Measurements from ENCODE around the gene ZNF837.

Gene ZNF837

GRCh38 chr19:58330458-58330857 lies 50.4 kb downstream of the ZNF837 start:
- no peaks in the 10 kb centered on the region for H3K9me3 ChIP-seq
- DNase-seq = no peak
- peaks cover 8% of the 10 kb centered on the region for H3K36me3 ChIP-seq
- H3K4me3 ChIP-seq (ENCODE audit: low read depth, low read length) = no peak overlapping the region
- no peak for TF ChIP-seq CTCF (IDR thresholded peaks at IDR 0.05; ENCODE audit: low read depth, low read length)
- H3K27me3 ChIP-seq = no peaks in the 10 kb centered on the region
- H3K4me1 ChIP-seq = no peaks in the 10 kb centered on the region; the same call in 1 of the 2 replicates

GRCh38 chr19:58328999-58329398 lies 51.8 kb downstream of the ZNF837 start:
- H3K36me3 ChIP-seq = no peaks in the 10 kb centered on the region
- H3K27me3 ChIP-seq = no peaks in the 10 kb centered on the region
- peak; percentile 52 for DNase-seq
- no peak overlapping the region for H3K4me3 ChIP-seq (ENCODE audit: low read depth, low read length)
- no peaks in the 10 kb centered on the region for H3K9me3 ChIP-seq
- no peaks in the 10 kb centered on the region; the same call in 1 of the 2 replicates for H3K4me1 ChIP-seq
- peak; percentile 54 for TF ChIP-seq CTCF (IDR thresholded peaks at IDR 0.05; ENCODE audit: low read depth, low read length)

- DNase-seq = peak; percentile 98
Measured at GRCh38 chr19:58326914-58327726, 53.7 kb downstream of the ZNF837 start, which contains the start of gene ZSCAN22. Gene ZSCAN22 (plus strand): TSS chr19:58326994. CDS start chr19:58334803, 7,809 bp downstream.

GRCh38 chr19:58326501-58326913 lies 54.3 kb downstream of the ZNF837 start:
- Histone ChIP-seq H3K4me1 (no peaks in the 10 kb centered on the region; the same call in 1 of the 2 replicates), H3K4me3 (ENCODE audit: low read depth, low read length) (peak overlapping the region; percentile 93), H3K27me3 (no peaks in the 10 kb centered on the region), H3K36me3 (peaks cover 3% of the 10 kb centered on the region; the same call in 1 of the 2 replicates), H3K9me3 (no peaks in the 10 kb centered on the region)
- no peak for TF ChIP-seq CTCF (IDR thresholded peaks at IDR 0.05; ENCODE audit: low read depth, low read length)
- no peak for DNase-seq

More at GRCh38 chr19:58326914-58327726, 53.7 kb downstream of the ZNF837 start, which contains the start of gene ZSCAN22:
- Histone ChIP-seq H3K9me3 (no peaks in the 10 kb centered on the region), H3K27me3 (no peaks in the 10 kb centered on the region), H3K36me3 (no peaks in the 10 kb centered on the region), H3K4me3 (ENCODE audit: low read depth, low read length) (peak within 1 kb of the TSS; percentile 93), H3K4me1 (no peaks in the 10 kb centered on the region; the same call in 1 of the 2 replicates)
- no peak for TF ChIP-seq CTCF (IDR thresholded peaks at IDR 0.05; ENCODE audit: low read depth, low read length)

GRCh38 chr19:58325311-58326022 lies 55.4 kb downstream of the ZNF837 start:
- TF ChIP-seq CTCF (IDR thresholded peaks at IDR 0.05; ENCODE audit: low read depth, low read length) = no peak
- Histone ChIP-seq H3K4me1 (no peaks in the 10 kb centered on the region; the same call in 1 of the 2 replicates), H3K27me3 (no peaks in the 10 kb centered on the region), H3K9me3 (no peaks in the 10 kb centered on the region), H3K36me3 (peaks cover 3% of the 10 kb centered on the region; the same call in 1 of the 2 replicates), H3K4me3 (ENCODE audit: low read depth, low read length) (peak overlapping the region; percentile 93)
- DNase-seq = no peak
